ENCODE measurements around the gene ZC2HC1C. TPM values are rescaled to one million over a fixed set of nuclear protein-coding genes. Genes with fewer than 3 reads are reported as not detected.
A peak's percentile ranks its signal among the peaks of the same experiment; 100 is the strongest.

The ZC2HC1C gene
- total RNA-seq, 6 experiments from 2014 or later = 0.43 to 1.4 (median 1.1) TPM

DNA sequence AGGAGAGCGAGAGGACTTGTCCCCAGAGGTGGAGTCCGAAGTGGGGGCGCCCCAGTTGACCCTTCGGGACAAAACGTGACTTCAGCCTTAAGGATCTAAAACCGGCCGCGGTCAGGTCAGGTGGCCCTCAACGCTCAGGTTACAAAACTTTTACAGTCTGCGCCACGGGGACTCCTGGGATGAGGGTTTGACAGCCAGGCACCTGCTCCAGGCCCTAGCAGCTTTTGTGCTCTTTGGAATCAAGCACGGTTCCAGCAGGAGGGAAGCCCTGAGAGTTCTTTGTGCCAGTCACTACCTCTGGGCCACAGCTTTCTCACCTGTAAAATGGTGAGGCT, 337 bp downstream of the ZC2HC1C start:
- Mint-ChIP-seq H3K36me3 (ENCODE audit: low read depth) (no peaks in the 10 kb centered on the region), H3K4me1 (ENCODE audit: low read depth) (peaks cover 7% of the 10 kb centered on the region), H3K9me3 (no peaks in the 10 kb centered on the region), H3K4me3 (no peak overlapping the region), H3K27me3 (ENCODE audit: insufficient read depth) (peaks cover 1% of the 10 kb centered on the region), H3K27ac (no peak overlapping the region)
- TF ChIP-seq CTCF (IDR thresholded peaks at IDR 0.05) = no peak
- no peak for DNase-seq

GRCh38 chr14:75070383-75070782, 942 bp downstream of the ZC2HC1C start:
- H3K27ac Mint-ChIP-seq = peak overlapping the region; percentile 27
- DNase-seq = no peak

DNA sequence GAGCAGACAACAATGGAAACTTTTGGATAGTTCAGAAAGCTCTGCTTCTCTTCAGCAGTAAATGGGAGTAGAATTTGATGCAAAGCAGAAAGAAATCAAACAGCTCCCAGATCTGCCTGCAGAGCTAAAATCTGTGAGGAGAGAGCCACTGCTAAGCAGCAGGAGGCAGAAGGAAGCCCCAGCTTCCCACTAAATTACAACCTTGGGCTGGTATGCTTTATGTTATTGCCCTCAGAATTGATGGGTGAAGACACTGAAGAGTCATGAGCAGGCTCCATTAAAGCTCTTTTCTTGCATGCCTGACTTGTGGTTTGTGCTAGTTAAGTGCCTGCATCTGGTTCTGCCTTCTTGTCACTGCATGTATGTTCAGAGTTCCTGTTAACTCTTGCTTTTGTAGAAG, 8.4 kb downstream of the ZC2HC1C start:
- no peaks in the 10 kb centered on the region for H3K9me3 Mint-ChIP-seq
- H3K27ac Mint-ChIP-seq = no peak overlapping the region
- H3K4me3 Mint-ChIP-seq = no peak overlapping the region
- no peak for DNase-seq
- H3K4me1 Mint-ChIP-seq (ENCODE audit: low read depth) = no peaks in the 10 kb centered on the region
- H3K36me3 Mint-ChIP-seq (ENCODE audit: low read depth) = no peaks in the 10 kb centered on the region; the same call in none of the 2 replicates
- no peaks in the 10 kb centered on the region; the same call in 1 of the 2 replicates for H3K27me3 Mint-ChIP-seq (ENCODE audit: insufficient read depth)
- TF ChIP-seq CTCF (IDR thresholded peaks at IDR 0.05) = no peak

More at GRCh38 chr14:75070383-75070782, 942 bp downstream of the ZC2HC1C start:
- H3K4me1 Mint-ChIP-seq (ENCODE audit: low read depth) = peaks cover 7% of the 10 kb centered on the region
- no peak overlapping the region for H3K4me3 Mint-ChIP-seq
- no peaks in the 10 kb centered on the region for H3K9me3 Mint-ChIP-seq
- no peaks in the 10 kb centered on the region for H3K36me3 Mint-ChIP-seq (ENCODE audit: low read depth)
- H3K27me3 Mint-ChIP-seq (ENCODE audit: insufficient read depth) = peaks cover 1% of the 10 kb centered on the region
- TF ChIP-seq CTCF (IDR thresholded peaks at IDR 0.05) = no peak

GRCh38 chr14:75079521-75079920, 10.1 kb downstream of the ZC2HC1C start:
- DNase-seq = no peak
- H3K27ac Mint-ChIP-seq = no peak overlapping the region
- no peaks in the 10 kb centered on the region; the same call in 1 of the 2 replicates for H3K27me3 Mint-ChIP-seq (ENCODE audit: insufficient read depth)
- no peaks in the 10 kb centered on the region for H3K9me3 Mint-ChIP-seq
- H3K4me1 Mint-ChIP-seq (ENCODE audit: low read depth) = no peaks in the 10 kb centered on the region
- H3K36me3 Mint-ChIP-seq (ENCODE audit: low read depth) = peaks cover 12% of the 10 kb centered on the region
- TF ChIP-seq CTCF (IDR thresholded peaks at IDR 0.05) = no peak
- H3K4me3 Mint-ChIP-seq = no peak overlapping the region

GRCh38 chr14:75081660-75082229, 12.3 kb downstream of the ZC2HC1C start:
- Mint-ChIP-seq H3K36me3 (ENCODE audit: low read depth) (peaks cover 12% of the 10 kb centered on the region), H3K4me3 (no peak overlapping the region), H3K27me3 (ENCODE audit: insufficient read depth) (no peaks in the 10 kb centered on the region), H3K9me3 (no peaks in the 10 kb centered on the region), H3K4me1 (ENCODE audit: low read depth) (no peaks in the 10 kb centered on the region), H3K27ac (no peak overlapping the region)
- no peak for TF ChIP-seq CTCF (IDR thresholded peaks at IDR 0.05)
- DNase-seq = no peak

DNA sequence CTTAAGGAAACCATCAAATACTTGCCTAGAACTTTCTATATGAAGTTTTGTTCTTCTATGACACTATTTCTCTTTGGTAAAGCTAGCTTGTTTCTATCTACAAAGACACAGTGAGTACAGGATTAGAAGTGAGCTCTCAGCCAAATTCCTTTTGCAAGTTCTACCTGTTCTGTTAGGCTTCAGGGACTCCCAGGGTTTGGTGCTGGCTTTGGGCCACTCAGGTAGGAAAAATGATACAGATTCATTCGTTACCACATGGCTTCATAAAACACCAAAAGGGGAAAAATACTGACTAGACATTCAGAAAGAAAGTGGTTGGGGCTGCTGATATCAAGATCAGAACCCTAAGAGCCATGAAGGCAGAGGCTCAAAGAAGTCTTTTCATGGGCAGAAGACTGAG, 13.8 kb downstream of the ZC2HC1C start:
- Mint-ChIP-seq H3K4me3 (no peak overlapping the region), H3K27ac (no peak overlapping the region), H3K9me3 (no peaks in the 10 kb centered on the region), H3K4me1 (ENCODE audit: low read depth) (no peaks in the 10 kb centered on the region), H3K36me3 (ENCODE audit: low read depth) (peaks cover 16% of the 10 kb centered on the region), H3K27me3 (ENCODE audit: insufficient read depth) (no peaks in the 10 kb centered on the region)
- DNase-seq = no peak
- no peak for TF ChIP-seq CTCF (IDR thresholded peaks at IDR 0.05)
